Neural cell (in vitro differentiated cells): ENCODE data around the gene SARNP. TPM values are rescaled to one million over a fixed set of nuclear protein-coding genes. Genes with fewer than 3 reads are reported as not detected.
A peak's percentile ranks its signal among the peaks of the same experiment; 100 is the strongest.

Experiments used
- H2AFZ ChIP-seq: fragments of 200-600, 300-800 bp; sonication (generic), shearing (Covaris generic); 2 replicates; pipeline ENCODE4 v1.6.0; 2014; ENCODE audit warnings: low read depth, mild to moderate bottlenecking, antibody characterized with exemption, low read length, moderate library complexity
- H3F3A ChIP-seq: fragments of 200-600 bp; shearing (Covaris generic); 2 replicates; pipeline ENCODE4 v1.6.1; 2016; ENCODE audit warnings: mild to moderate bottlenecking, moderate library complexity, mixed read lengths, antibody characterized with exemption, low read length; ENCODE audit not compliant: insufficient read depth, poor library complexity, severe bottlenecking
- H3K27ac ChIP-seq: fragments of 200-600, 300-800 bp; sonication (generic), shearing (Covaris generic); 2 replicates; pipeline ENCODE4 v1.5.1; 2014; ENCODE audit warnings: mild to moderate bottlenecking, low read length, moderate library complexity
- H3K27me3 ChIP-seq: fragments of 300-800, 200-600 bp; sonication (generic), shearing (Covaris generic); 2 replicates; pipeline ENCODE4 v1.6.0; 2014; ENCODE audit warnings: mild to moderate bottlenecking, low read depth, low read length, moderate library complexity; ENCODE audit not compliant: insufficient read depth
- H3K36me3 ChIP-seq: fragments of 300-800, 200-600 bp; sonication (generic), shearing (Covaris generic); 2 replicates; pipeline ENCODE4 v1.5.1; 2014; ENCODE audit warnings: mild to moderate bottlenecking, antibody characterized with exemption, low read length, moderate library complexity; ENCODE audit not compliant: insufficient read depth
- H3K4me2 ChIP-seq: fragments of 300-800, 200-600 bp; sonication (generic), shearing (Covaris generic); 2 replicates; pipeline ENCODE4 v1.6.0; 2014; ENCODE audit warnings: mild to moderate bottlenecking, low read length
- H3K4me3 ChIP-seq: fragments of 300-800, 200-600 bp; sonication (generic), shearing (Covaris generic); 2 replicates; pipeline ENCODE4 v1.5.1; 2014; ENCODE audit warnings: mild to moderate bottlenecking, low read length, moderate library complexity
- H3K79me2 ChIP-seq: fragments of 200-600 bp; shearing (Covaris generic); replicated peaks from 2 replicates; pipeline ENCODE4 v1.6.0; 2014; ENCODE audit warnings: mild to moderate bottlenecking, low read length, moderate library complexity; ENCODE audit not compliant: insufficient read depth
- H3K9ac ChIP-seq: fragments of 300-800, 200-600 bp; sonication (generic), shearing (Covaris generic); 2 replicates; pipeline ENCODE4 v1.6.1; 2016; ENCODE audit warnings: mild to moderate bottlenecking, low read length, mixed read lengths
- H3K9me2 ChIP-seq: fragments of 200-600 bp; shearing (Covaris generic); 2 replicates; pipeline ENCODE4 v1.6.1; 2016; ENCODE audit warnings: mild to moderate bottlenecking, low read length, mixed read lengths; ENCODE audit not compliant: insufficient read depth
- H3K9me3 ChIP-seq: fragments of 200-600, 300-800 bp; sonication (generic), shearing (Covaris generic); 2 replicates; pipeline ENCODE4 v1.6.1; 2016; ENCODE audit warnings: mild to moderate bottlenecking, mixed run types, low read length, moderate library complexity, mixed read lengths
- H4K20me1 ChIP-seq: fragments of 200-600 bp; shearing (Covaris generic); 2 replicates; pipeline ENCODE4 v1.6.1; 2016; ENCODE audit warnings: mild to moderate bottlenecking, mixed run types; ENCODE audit not compliant: insufficient read depth
- EP300 ChIP-seq: fragments of 450-650 bp; conservative IDR thresholded peaks from 2 replicates; pipeline ENCODE4 v1.6.1; 2014; ENCODE audit warnings: antibody characterized with exemption, mild to moderate bottlenecking, moderate library complexity; ENCODE audit not compliant: poor library complexity, severe bottlenecking
- EZH2 ChIP-seq: fragments of 200-600, 300-800 bp; shearing (Covaris generic), sonication (generic); IDR thresholded peaks from 2 replicates; pipeline ENCODE4 v1.6.1; 2014; ENCODE audit warnings: antibody characterized with exemption, low read length, borderline replicate concordance, mild to moderate bottlenecking; ENCODE audit not compliant: insufficient read depth, poor library complexity, severe bottlenecking
- MXI1 ChIP-seq: fragments of 450-650 bp; conservative IDR thresholded peaks from 2 replicates; pipeline ENCODE4 v1.6.1; 2014; ENCODE audit warnings: antibody characterized with exemption, mild to moderate bottlenecking; ENCODE audit not compliant: poor library complexity, severe bottlenecking
- POLR2AphosphoS5 ChIP-seq: IDR thresholded peaks from 2 replicates; pipeline ENCODE4 v1.6.1; 2012
- RAD21 ChIP-seq: fragments of 450-650 bp; conservative IDR thresholded peaks from 2 replicates; pipeline ENCODE4 v1.6.1; 2014; ENCODE audit warnings: antibody characterized with exemption, mild to moderate bottlenecking, moderate library complexity
- SMC3 ChIP-seq: fragments of 450-650 bp; conservative IDR thresholded peaks from 2 replicates; pipeline ENCODE4 v1.6.1; 2014; ENCODE audit warnings: antibody characterized with exemption, mild to moderate bottlenecking, moderate library complexity; ENCODE audit not compliant: poor library complexity
- TAF1 ChIP-seq: IDR thresholded peaks from 2 replicates; pipeline ENCODE4 v1.6.1; 2012; ENCODE audit warnings: low read depth
- polyA plus RNA-seq: library from polyadenylated mRNA; depleted of rRNA; stranded (reverse); fragments of >200 nt; gene quantifications from 2 replicates; pipeline ENCODE4 v1.2.3, GENCODE V29; 2014
- TF ChIP-seq, protein P1 (sequence below): IDR thresholded peaks from 2 replicates; pipeline ENCODE4 v1.6.1; 2012; ENCODE audit warnings: borderline replicate concordance
- TF ChIP-seq, protein P2 (sequence below): fragments of 450-650 bp; IDR thresholded peaks from 2 replicates; pipeline ENCODE4 v1.5.1; 2014; ENCODE audit warnings: antibody characterized with exemption, mild to moderate bottlenecking, moderate library complexity; ENCODE audit not compliant: poor library complexity, severe bottlenecking

SARNP gene
- polyA plus RNA-seq, 1 donor from 2014 or later: 332 TPM

DNA sequence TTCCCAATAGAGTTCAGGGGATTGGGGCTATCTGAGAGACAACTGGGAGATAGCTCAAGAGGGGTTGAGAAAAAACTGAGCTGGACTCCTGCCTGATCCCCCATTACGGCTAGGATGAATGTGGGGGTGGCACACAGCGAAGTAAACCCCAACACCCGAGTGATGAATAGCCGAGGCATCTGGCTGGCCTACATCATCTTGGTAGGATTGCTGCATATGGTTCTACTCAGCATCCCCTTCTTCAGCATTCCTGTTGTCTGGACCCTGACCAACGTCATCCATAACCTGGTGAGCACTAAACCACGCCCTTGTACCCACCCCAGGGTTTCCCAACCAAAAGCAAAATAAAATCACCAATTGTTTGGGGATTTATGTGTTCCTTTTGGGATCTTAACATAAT is 1.4 kb upstream of the SARNP start:
- peak overlapping the region; percentile 73 for H3K4me3 ChIP-seq
- H3K9me2 ChIP-seq: no peaks in the 10 kb centered on the region
- no peak overlapping the region for H2AFZ ChIP-seq
- peaks cover 47% of the 10 kb centered on the region for H3K79me2 ChIP-seq
- no peaks in the 10 kb centered on the region for H4K20me1 ChIP-seq
- H3K4me2 ChIP-seq: no peak overlapping the region
- H3K36me3 ChIP-seq: peaks cover 12% of the 10 kb centered on the region
- no peaks in the 10 kb centered on the region for H3F3A ChIP-seq
- TF ChIP-seq SMC3: no peak
- no peaks in the 10 kb centered on the region for H3K27me3 ChIP-seq
- H3K27ac ChIP-seq: no peak overlapping the region
- no peak overlapping the region for H3K9ac ChIP-seq
- H3K9me3 ChIP-seq: no peaks in the 10 kb centered on the region

DNA sequence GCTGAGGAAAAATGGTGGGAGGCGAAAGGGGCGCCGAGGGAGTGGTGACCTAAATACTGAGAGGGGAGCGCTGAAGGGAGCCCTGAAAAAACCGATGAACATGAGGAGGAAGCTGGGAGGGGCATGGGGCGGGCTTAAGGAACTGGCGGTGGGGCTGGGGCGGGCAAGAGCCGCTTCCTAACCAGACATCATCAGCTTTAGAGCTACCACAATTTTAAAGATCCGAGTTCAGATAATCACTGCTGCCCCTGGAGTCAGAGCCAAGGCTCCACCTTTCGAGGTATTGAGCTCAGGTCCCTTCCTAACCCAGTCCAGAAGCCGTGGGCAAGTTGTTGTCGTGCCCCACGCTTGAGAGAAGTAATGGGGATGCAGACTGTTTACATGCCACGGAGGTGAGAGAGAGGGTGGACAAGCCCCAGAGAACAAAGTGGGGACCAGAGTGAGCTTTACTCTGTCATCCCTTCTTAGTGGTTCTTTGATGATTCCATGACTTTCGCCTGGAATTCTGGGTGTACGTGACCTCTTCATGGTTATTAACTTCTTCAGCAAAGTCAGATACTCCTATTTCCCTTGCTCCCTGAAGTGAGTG is 710 bp upstream of the SARNP start:
- Histone ChIP-seq H3K4me2 (peak overlapping the region; percentile 79), H3K9me3 (no peaks in the 10 kb centered on the region), H3K9me2 (no peaks in the 10 kb centered on the region), H4K20me1 (no peaks in the 10 kb centered on the region), H3K27ac (peak overlapping the region; percentile 36), H3K27me3 (no peaks in the 10 kb centered on the region), H3K36me3 (peaks cover 12% of the 10 kb centered on the region), H2AFZ (peak overlapping the region; percentile 52), H3K4me3 (peak overlapping the region; percentile 73), H3F3A (no peaks in the 10 kb centered on the region), H3K9ac (peak overlapping the region; percentile 57), H3K79me2 (peaks cover 54% of the 10 kb centered on the region)
- TF ChIP-seq EZH2 (no peak), TAF1 (no peak), MXI1 (peak; percentile 3), RAD21 (no peak), POLR2AphosphoS5 (no peak)
- TF ChIP-seq, protein P1, sequence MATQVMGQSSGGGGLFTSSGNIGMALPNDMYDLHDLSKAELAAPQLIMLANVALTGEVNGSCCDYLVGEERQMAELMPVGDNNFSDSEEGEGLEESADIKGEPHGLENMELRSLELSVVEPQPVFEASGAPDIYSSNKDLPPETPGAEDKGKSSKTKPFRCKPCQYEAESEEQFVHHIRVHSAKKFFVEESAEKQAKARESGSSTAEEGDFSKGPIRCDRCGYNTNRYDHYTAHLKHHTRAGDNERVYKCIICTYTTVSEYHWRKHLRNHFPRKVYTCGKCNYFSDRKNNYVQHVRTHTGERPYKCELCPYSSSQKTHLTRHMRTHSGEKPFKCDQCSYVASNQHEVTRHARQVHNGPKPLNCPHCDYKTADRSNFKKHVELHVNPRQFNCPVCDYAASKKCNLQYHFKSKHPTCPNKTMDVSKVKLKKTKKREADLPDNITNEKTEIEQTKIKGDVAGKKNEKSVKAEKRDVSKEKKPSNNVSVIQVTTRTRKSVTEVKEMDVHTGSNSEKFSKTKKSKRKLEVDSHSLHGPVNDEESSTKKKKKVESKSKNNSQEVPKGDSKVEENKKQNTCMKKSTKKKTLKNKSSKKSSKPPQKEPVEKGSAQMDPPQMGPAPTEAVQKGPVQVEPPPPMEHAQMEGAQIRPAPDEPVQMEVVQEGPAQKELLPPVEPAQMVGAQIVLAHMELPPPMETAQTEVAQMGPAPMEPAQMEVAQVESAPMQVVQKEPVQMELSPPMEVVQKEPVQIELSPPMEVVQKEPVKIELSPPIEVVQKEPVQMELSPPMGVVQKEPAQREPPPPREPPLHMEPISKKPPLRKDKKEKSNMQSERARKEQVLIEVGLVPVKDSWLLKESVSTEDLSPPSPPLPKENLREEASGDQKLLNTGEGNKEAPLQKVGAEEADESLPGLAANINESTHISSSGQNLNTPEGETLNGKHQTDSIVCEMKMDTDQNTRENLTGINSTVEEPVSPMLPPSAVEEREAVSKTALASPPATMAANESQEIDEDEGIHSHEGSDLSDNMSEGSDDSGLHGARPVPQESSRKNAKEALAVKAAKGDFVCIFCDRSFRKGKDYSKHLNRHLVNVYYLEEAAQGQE: no peak
- TF ChIP-seq, protein P2, sequence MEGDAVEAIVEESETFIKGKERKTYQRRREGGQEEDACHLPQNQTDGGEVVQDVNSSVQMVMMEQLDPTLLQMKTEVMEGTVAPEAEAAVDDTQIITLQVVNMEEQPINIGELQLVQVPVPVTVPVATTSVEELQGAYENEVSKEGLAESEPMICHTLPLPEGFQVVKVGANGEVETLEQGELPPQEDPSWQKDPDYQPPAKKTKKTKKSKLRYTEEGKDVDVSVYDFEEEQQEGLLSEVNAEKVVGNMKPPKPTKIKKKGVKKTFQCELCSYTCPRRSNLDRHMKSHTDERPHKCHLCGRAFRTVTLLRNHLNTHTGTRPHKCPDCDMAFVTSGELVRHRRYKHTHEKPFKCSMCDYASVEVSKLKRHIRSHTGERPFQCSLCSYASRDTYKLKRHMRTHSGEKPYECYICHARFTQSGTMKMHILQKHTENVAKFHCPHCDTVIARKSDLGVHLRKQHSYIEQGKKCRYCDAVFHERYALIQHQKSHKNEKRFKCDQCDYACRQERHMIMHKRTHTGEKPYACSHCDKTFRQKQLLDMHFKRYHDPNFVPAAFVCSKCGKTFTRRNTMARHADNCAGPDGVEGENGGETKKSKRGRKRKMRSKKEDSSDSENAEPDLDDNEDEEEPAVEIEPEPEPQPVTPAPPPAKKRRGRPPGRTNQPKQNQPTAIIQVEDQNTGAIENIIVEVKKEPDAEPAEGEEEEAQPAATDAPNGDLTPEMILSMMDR: no peak

DNA sequence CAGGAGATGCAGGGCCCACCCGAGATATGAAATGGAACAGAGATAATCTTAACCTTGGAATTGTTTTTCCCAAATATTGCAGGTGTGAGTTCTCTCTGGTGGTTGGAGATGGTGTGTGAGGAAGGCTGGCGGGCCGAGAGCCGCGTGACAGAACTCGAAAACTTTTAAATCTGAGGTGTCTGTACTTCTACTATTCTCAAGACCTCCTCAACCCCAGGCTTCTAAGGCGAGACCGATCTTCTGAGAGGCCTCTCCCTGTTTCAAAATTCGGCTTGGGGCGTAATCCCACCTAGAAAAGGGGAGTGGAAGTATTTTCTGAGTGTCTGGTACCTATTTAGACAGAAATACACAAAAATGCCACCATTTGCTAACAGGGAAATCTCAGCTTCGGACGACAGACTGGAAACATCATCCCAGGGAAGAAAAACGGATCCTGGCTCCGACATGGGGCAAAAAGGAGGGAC is 611 bp downstream of the SARNP start:
- H2AFZ ChIP-seq: peak overlapping the region; percentile 70

More for the DNA sequence above, 611 bp downstream of the SARNP start:
- Histone ChIP-seq H3K9me2 (no peaks in the 10 kb centered on the region), H3F3A (no peaks in the 10 kb centered on the region), H3K9ac (peak overlapping the region; percentile 90), H3K4me3 (peak overlapping the region; percentile 73), H3K27me3 (no peaks in the 10 kb centered on the region), H4K20me1 (no peaks in the 10 kb centered on the region), H3K4me2 (peak overlapping the region; percentile 97), H3K79me2 (peaks cover 67% of the 10 kb centered on the region), H3K36me3 (peaks cover 2% of the 10 kb centered on the region), H3K27ac (peak overlapping the region; percentile 92), H3K9me3 (no peaks in the 10 kb centered on the region)
- no peak for TF ChIP-seq SMC3
- TF ChIP-seq, protein P1: no peak
- no peak for TF ChIP-seq RAD21
- no peak for TF ChIP-seq TAF1
- no peak for TF ChIP-seq EZH2
- no peak for TF ChIP-seq EP300
- no peak for TF ChIP-seq POLR2AphosphoS5
- TF ChIP-seq, protein P2: no peak
- no peak for TF ChIP-seq MXI1
